Measurements from ENCODE around the gene ARFIP2. TPM values are rescaled to one million over a fixed set of nuclear protein-coding genes. Genes with fewer than 3 reads are reported as not detected.

Gene ARFIP2
- total RNA-seq, 2 donors from 2014 or later = 52.1 to 62.8 TPM

- Histone ChIP-seq H3K4me3 (no peak overlapping the region), H3K9me3 (no peaks in the 10 kb centered on the region), H3K36me3 (peaks cover 55% of the 10 kb centered on the region), H3K27me3 (replicated peaks; ENCODE audit: insufficient read depth) (no peaks in the 10 kb centered on the region), H3K4me1 (ENCODE audit: control insufficient read depth in 1 of 2, low read depth in 2 of 2) (peaks cover 3 to 14% of the 10 kb centered on the region in 2 donors), H3K27ac (no peak overlapping the region)
- TF ChIP-seq CTCF (IDR thresholded peaks at IDR 0.05) = no peak
- no peak for ATAC-seq (ENCODE audit: insufficient number of reproducible peaks, low FRiP score, low read depth)
- no peak for DNase-seq (ENCODE audit: low spot score)
These were observed 24.6 kb downstream of the ARFIP2 start for GRCh38 chr11:6456361-6457073.

GRCh38 chr11:6455070-6455469 is 26.1 kb downstream of the ARFIP2 start:
- H3K27me3 ChIP-seq (replicated peaks; ENCODE audit: insufficient read depth) = no peaks in the 10 kb centered on the region
- no peak overlapping the region for H3K27ac ChIP-seq
- no peaks in the 10 kb centered on the region for H3K9me3 ChIP-seq
- peaks cover 66% of the 10 kb centered on the region for H3K36me3 ChIP-seq
- no peak overlapping the region for H3K4me3 ChIP-seq
- H3K4me1 ChIP-seq (ENCODE audit: control insufficient read depth in 1 of 2, low read depth in 2 of 2) = peaks cover 3 to 17% of the 10 kb centered on the region in 2 donors
- DNase-seq (ENCODE audit: low spot score) (no peak), ATAC-seq (ENCODE audit: insufficient number of reproducible peaks, low FRiP score, low read depth) (no peak)
- TF ChIP-seq CTCF (IDR thresholded peaks at IDR 0.05) = no peak

GRCh38 chr11:6453152-6453551 is 28.0 kb downstream of the ARFIP2 start:
- no peak for ATAC-seq (ENCODE audit: insufficient number of reproducible peaks, low FRiP score, low read depth)
- H3K4me1 ChIP-seq (ENCODE audit: control insufficient read depth in 1 of 2, low read depth in 2 of 2) = peaks cover 3 to 17% of the 10 kb centered on the region in 2 donors
- no peak for DNase-seq (ENCODE audit: low spot score)
- H3K4me3 ChIP-seq = no peak overlapping the region
- H3K27ac ChIP-seq = peak overlapping the region in 1 of 2 donors; percentile 60
- H3K27me3 ChIP-seq (replicated peaks; ENCODE audit: insufficient read depth) = no peaks in the 10 kb centered on the region
- no peaks in the 10 kb centered on the region for H3K9me3 ChIP-seq
- no peak for TF ChIP-seq CTCF (IDR thresholded peaks at IDR 0.05)
- peaks cover 72% of the 10 kb centered on the region for H3K36me3 ChIP-seq

GRCh38 chr11:6452219-6452618 is 28.9 kb downstream of the ARFIP2 start:
- ATAC-seq (ENCODE audit: insufficient number of reproducible peaks, low FRiP score, low read depth) = no peak
- no peak for DNase-seq (ENCODE audit: low spot score)
- H3K36me3 ChIP-seq = peaks cover 69% of the 10 kb centered on the region
- H3K9me3 ChIP-seq = no peaks in the 10 kb centered on the region
- H3K27ac ChIP-seq = peak overlapping the region; percentile 60 to 63
- H3K4me3 ChIP-seq = no peak overlapping the region
- peaks cover 3 to 17% of the 10 kb centered on the region in 2 donors for H3K4me1 ChIP-seq (ENCODE audit: control insufficient read depth in 1 of 2, low read depth in 2 of 2)
- no peaks in the 10 kb centered on the region for H3K27me3 ChIP-seq (replicated peaks; ENCODE audit: insufficient read depth)
- TF ChIP-seq CTCF (IDR thresholded peaks at IDR 0.05) = no peak

GRCh38 chr11:6448574-6448973 is 32.6 kb downstream of the ARFIP2 start:
- no peak overlapping the region for H3K27ac ChIP-seq
- no peaks in the 10 kb centered on the region for H3K9me3 ChIP-seq
- DNase-seq (ENCODE audit: low spot score) (no peak), ATAC-seq (ENCODE audit: insufficient number of reproducible peaks, low FRiP score, low read depth) (no peak)
- no peaks in the 10 kb centered on the region for H3K27me3 ChIP-seq (replicated peaks; ENCODE audit: insufficient read depth)
- no peak for TF ChIP-seq CTCF (IDR thresholded peaks at IDR 0.05)
- peaks cover 3 to 17% of the 10 kb centered on the region in 2 donors for H3K4me1 ChIP-seq (ENCODE audit: control insufficient read depth in 1 of 2, low read depth in 2 of 2)
- no peak overlapping the region for H3K4me3 ChIP-seq
- H3K36me3 ChIP-seq = peaks cover 38% of the 10 kb centered on the region
